ENCODE results near the gene CWC22. TPM values are rescaled to one million over a fixed set of nuclear protein-coding genes. Genes with fewer than 3 reads are reported as not detected.

The CWC22 gene
- total and polyA plus RNA-seq, 2 donors (not counting 3 experiments of a cell fraction or from before 2014, with no cell fraction given): 1.8 to 15.7 TPM

DNA sequence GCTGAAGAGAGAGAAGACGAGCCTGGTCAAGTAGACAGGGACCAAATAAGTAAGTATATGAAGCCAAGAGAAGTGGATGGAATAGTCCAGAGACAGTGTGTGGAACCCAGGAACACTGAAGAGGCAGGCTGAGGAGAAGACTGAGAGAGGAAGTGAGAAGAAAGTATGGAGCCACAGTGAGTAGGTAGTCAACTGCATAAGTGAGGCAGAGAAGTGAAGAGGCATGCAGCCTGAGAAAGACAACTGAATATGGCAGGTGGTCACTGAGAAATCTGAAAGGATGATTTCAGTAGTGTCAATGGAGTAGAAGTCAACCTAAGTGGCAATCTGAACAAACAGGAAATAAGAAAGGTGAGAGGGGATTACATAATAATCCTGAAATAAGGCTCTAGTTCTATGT lies 55.4 kb downstream of the CWC22 start:
- H3K9me3 ChIP-seq (replicated peaks; ENCODE audit: control insufficient read depth, insufficient read depth, low read length): no peaks in the 10 kb centered on the region
- no peaks in the 10 kb centered on the region for H3K9me1 ChIP-seq (replicated peaks; ENCODE audit: control insufficient read depth, extremely low read depth, insufficient read depth, low read length)
- H3K4me2 ChIP-seq (ENCODE audit: insufficient read depth, low read length): no peak overlapping the region
- H3K4me3 ChIP-seq (replicated peaks in 1 of 3; ENCODE audit: insufficient read depth in 1 of 3, low read depth in 1 of 3, low read length in 3 of 3): no peak overlapping the region
- intact Hi-C loops (cut with micrococcal nuclease): no loop called here
- H2AFZ ChIP-seq (ENCODE audit: low read depth, low read length): no peak overlapping the region
- H3K9ac ChIP-seq (replicated peaks; ENCODE audit: extremely low read depth, insufficient read depth, low read length): no peak overlapping the region
- H4K20me1 ChIP-seq (replicated peaks; ENCODE audit: control insufficient read depth, extremely low read depth, insufficient read depth, low read length): no peaks in the 10 kb centered on the region
- no TSS peak for BruUV-seq (replicated peaks)
- ChIA-PET CTCF (no interaction called here), POLR2A (no interaction called here)
- TF ChIP-seq MYC (IDR thresholded peaks at IDR 0.05; ENCODE audit: low read depth, low read length): no peak
- DNase-seq (ENCODE audit: low read depth, low spot score): no peak
- no peaks in the 10 kb centered on the region for H3K4me1 ChIP-seq (ENCODE audit: control insufficient read depth, extremely low read depth, insufficient read depth, low read length)
- dilution Hi-C loops (cut with MboI; ENCODE audit: extremely low pct_ligation_motif_present, low sequenced_read_pairs): no loop called here
- no peaks in the 10 kb centered on the region for H3K27me3 ChIP-seq (ENCODE audit: control insufficient read depth in 2 of 2, insufficient read depth in 2 of 2, low read length in 2 of 2)
- no peak for FAIRE-seq
- no peak overlapping the region for H3K27ac ChIP-seq (ENCODE audit: insufficient read depth, low read depth, low read length)
- H3K79me2 ChIP-seq (ENCODE audit: control insufficient read depth, insufficient read depth, low read length): no peaks in the 10 kb centered on the region
- H3K36me3 ChIP-seq (ENCODE audit: control insufficient read depth in 2 of 2, extremely low read depth in 1 of 2, insufficient read depth in 2 of 2, low read length in 2 of 2): peaks cover 5 to 10% of the 10 kb centered on the region in 2 experiments

DNA sequence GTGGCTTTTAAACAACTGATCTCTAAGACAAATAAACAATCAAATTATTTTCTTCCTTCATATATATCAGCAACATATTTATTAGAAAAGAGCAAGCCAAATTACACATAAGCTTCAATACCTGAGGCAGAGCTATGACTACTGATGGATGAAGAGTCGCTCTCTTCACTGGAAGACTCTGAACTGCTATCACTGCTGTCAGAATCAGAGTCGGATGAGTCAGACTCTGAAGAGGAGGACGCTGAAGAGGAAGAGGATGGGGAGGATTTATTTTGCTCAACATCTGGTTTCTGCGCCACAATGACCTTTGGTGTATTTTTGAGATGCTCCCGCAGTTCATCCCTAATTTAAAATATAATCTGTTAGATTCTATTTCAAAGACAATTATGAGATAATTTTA lies 56.7 kb downstream of the CWC22 start:
- no peak overlapping the region for H3K4me3 ChIP-seq (replicated peaks in 1 of 3; ENCODE audit: insufficient read depth in 1 of 3, low read depth in 1 of 3, low read length in 3 of 3)
- FAIRE-seq: no peak
- POLR2A ChIA-PET: no interaction called here

More for the DNA sequence above, 56.7 kb downstream of the CWC22 start:
- no TSS peak for BruUV-seq (replicated peaks)
- dilution Hi-C loops (cut with MboI; ENCODE audit: extremely low pct_ligation_motif_present, low sequenced_read_pairs) (no loop called here), intact Hi-C loops (cut with micrococcal nuclease) (no loop called here)
- Histone ChIP-seq H3K9ac (replicated peaks; ENCODE audit: extremely low read depth, insufficient read depth, low read length) (no peak overlapping the region), H4K20me1 (replicated peaks; ENCODE audit: control insufficient read depth, extremely low read depth, insufficient read depth, low read length) (no peaks in the 10 kb centered on the region), H3K27ac (ENCODE audit: insufficient read depth, low read depth, low read length) (no peak overlapping the region), H3K36me3 (ENCODE audit: control insufficient read depth in 2 of 2, extremely low read depth in 1 of 2, insufficient read depth in 2 of 2, low read length in 2 of 2) (peaks cover 5 to 11% of the 10 kb centered on the region in 2 experiments), H3K27me3 (ENCODE audit: control insufficient read depth in 2 of 2, insufficient read depth in 2 of 2, low read length in 2 of 2) (no peaks in the 10 kb centered on the region), H2AFZ (ENCODE audit: low read depth, low read length) (no peak overlapping the region), H3K79me2 (ENCODE audit: control insufficient read depth, insufficient read depth, low read length) (no peaks in the 10 kb centered on the region), H3K9me1 (replicated peaks; ENCODE audit: control insufficient read depth, extremely low read depth, insufficient read depth, low read length) (no peaks in the 10 kb centered on the region), H3K4me2 (ENCODE audit: insufficient read depth, low read length) (no peak overlapping the region), H3K4me1 (ENCODE audit: control insufficient read depth, extremely low read depth, insufficient read depth, low read length) (no peaks in the 10 kb centered on the region), H3K9me3 (replicated peaks; ENCODE audit: control insufficient read depth, insufficient read depth, low read length) (no peaks in the 10 kb centered on the region)
- DNase-seq (ENCODE audit: low read depth, low spot score): no peak
- TF ChIP-seq MYC (IDR thresholded peaks at IDR 0.05; ENCODE audit: low read depth, low read length) (no peak), EZH2 (IDR thresholded peaks at IDR 0.05; ENCODE audit: borderline replicate concordance, low read depth, low read length, severe bottlenecking) (no peak), POLR2AphosphoS5 (IDR thresholded peaks at IDR 0.05; ENCODE audit: insufficient read depth, low read depth, low read length) (no peak), GATA2 (IDR thresholded peaks at IDR 0.05; ENCODE audit: insufficient read depth, insufficient read length, low read depth, low read length) (no peak), JUN (IDR thresholded peaks at IDR 0.05; ENCODE audit: borderline replicate concordance, insufficient read depth, insufficient read length, low read depth) (no peak), FOS (IDR thresholded peaks at IDR 0.05; ENCODE audit: borderline replicate concordance, insufficient read depth, low read length) (no peak)
- TF ChIP-seq, protein P1, sequence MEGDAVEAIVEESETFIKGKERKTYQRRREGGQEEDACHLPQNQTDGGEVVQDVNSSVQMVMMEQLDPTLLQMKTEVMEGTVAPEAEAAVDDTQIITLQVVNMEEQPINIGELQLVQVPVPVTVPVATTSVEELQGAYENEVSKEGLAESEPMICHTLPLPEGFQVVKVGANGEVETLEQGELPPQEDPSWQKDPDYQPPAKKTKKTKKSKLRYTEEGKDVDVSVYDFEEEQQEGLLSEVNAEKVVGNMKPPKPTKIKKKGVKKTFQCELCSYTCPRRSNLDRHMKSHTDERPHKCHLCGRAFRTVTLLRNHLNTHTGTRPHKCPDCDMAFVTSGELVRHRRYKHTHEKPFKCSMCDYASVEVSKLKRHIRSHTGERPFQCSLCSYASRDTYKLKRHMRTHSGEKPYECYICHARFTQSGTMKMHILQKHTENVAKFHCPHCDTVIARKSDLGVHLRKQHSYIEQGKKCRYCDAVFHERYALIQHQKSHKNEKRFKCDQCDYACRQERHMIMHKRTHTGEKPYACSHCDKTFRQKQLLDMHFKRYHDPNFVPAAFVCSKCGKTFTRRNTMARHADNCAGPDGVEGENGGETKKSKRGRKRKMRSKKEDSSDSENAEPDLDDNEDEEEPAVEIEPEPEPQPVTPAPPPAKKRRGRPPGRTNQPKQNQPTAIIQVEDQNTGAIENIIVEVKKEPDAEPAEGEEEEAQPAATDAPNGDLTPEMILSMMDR (IDR thresholded peaks at IDR 0.05; ENCODE audit: extremely low read depth in 1 of 2, insufficient read depth in 1 of 2, low read depth in 1 of 2, low read length in 2 of 2): no peak
- TF ChIP-seq, protein P2, sequence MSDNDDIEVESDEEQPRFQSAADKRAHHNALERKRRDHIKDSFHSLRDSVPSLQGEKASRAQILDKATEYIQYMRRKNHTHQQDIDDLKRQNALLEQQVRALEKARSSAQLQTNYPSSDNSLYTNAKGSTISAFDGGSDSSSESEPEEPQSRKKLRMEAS (IDR thresholded peaks at IDR 0.05; ENCODE audit: insufficient read depth, insufficient read length): no peak
- CTCF ChIA-PET: interaction anchor here (0.8 to 1.4 kb wide), 4 partner anchors 13 to 23 kb away, joined by 3 read pairs; no protein-coding TSS in a partner anchor
